H1 (cell line): ENCODE results near the gene GTF2B. TPM values are rescaled to one million over a fixed set of nuclear protein-coding genes. Genes with fewer than 3 reads are reported as not detected.

ENCODE experiments used
- FOSL1 ChIP-seq: IDR thresholded peaks from 2 replicates; pipeline ENCODE4 v1.6.1; 2011; ENCODE audit warnings: mild to moderate bottlenecking, low read depth, low read length, moderate library complexity; ENCODE audit not compliant: insufficient read depth
- MAFK ChIP-seq: IDR thresholded peaks from 2 replicates; pipeline ENCODE4 v1.6.1; 2012; ENCODE audit warnings: low read depth, mild to moderate bottlenecking, improper control_type of control experiment, low read length
- polyA plus RNA-seq, 7 experiments: library from polyadenylated mRNA; depleted of rRNA in 3 of 7; stranded (reverse) in 5 of 7; unstranded in 2 of 7; fragments of >200 nt in 5 of 7; fragments of 200-250 nt in 2 of 7; gene quantifications; 1 replicate in 5 of 7; 2 replicates in 1 of 7; 4 replicates in 1 of 7; pipeline versions ENCODE4 v1.2.1 to v1.2.3, GENCODE V29; 2011 to 2013; ENCODE audit warnings: missing spikeins in 2 of 7, mixed read lengths in 2 of 7
- small RNA-seq: library from polyadenylated mRNA; stranded (forward); fragments of <200 nt; extraction: miRNeasy Mini kit (QIAGEN cat#:217004); gene quantifications from one replicate; pipeline ENCODE3, GENCODE V24; 2013; ENCODE audit not compliant: insufficient read depth
- total RNA-seq: library from RNA; stranded (reverse); fragmentation: NEBNext Ultra II Directional; extraction: Animal tissue kit (Norgen Biotek cat#: 25700); gene quantifications from 2 replicates; pipeline ENCODE4 v1.2.1, GENCODE V29; 2021

The GTF2B gene
- total and polyA plus RNA-seq, 2 of the 8 experiments (the other 6 are each of a cell fraction or from before 2014, with no cell fraction given) = 14.9 to 15.6 TPM

DNA sequence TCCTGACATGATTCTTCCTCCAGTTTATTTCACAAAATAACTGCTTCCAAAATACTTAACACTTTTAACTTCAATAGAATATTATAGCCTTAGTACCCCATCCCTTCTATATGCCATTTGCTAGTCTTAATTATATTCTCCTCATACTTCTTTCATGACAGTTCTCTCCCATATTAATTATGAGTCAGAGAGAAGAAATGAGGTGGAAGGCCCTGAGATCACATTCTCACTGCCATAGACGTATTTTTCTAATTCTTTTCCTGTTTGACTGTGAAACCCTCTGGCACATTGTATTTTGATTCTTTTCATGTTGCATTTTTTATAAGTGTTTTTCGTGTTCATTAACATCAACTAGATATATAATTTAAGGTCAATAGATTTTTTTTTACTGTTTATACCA is 88.4 kb downstream of the GTF2B start (continued):
- TF ChIP-seq FOSL1 (no peak), MAFK (no peak)

Small RNAs within 50 kb of the gene (small RNA-seq; reads per million reads assigned to genes)
- not detected for gene RNU6-125P

Other genes starting within 250 kb of the GTF2B start
- gene PKN2, start 207.3 kb downstream of the GTF2B start, total RNA-seq = 31.4 and 32.0 TPM in 2 replicates
- gene PKN2, start 207.3 kb downstream of the GTF2B start, polyA plus RNA-seq (2011; rRNA removed) = 3.8 and 7.8 TPM in 2 replicates
- gene KYAT3, start 101.1 kb upstream of the GTF2B start, total RNA-seq = 30.6 and 34.9 TPM in 2 replicates
- 12.5 and 18.5 TPM in 2 replicates for gene KYAT3, start 101.1 kb upstream of the GTF2B start, polyA plus RNA-seq (2011; rRNA removed)
- 30.4 and 31.6 TPM in 2 replicates for gene RBMXL1, start 101.1 kb upstream of the GTF2B start, total RNA-seq
- 4.7 and 9.1 TPM in 2 replicates for gene RBMXL1, start 101.1 kb upstream of the GTF2B start, polyA plus RNA-seq (2011; rRNA removed)
- not detected in 2 replicates for gene GBP3, start 131.3 kb upstream of the GTF2B start, total RNA-seq
- not detected in 2 replicates for gene GBP3, start 131.3 kb upstream of the GTF2B start, polyA plus RNA-seq (2011; rRNA removed)
- gene GBP1, start 173.6 kb upstream of the GTF2B start, total RNA-seq = not detected in 2 replicates
- not detected in 2 replicates for gene GBP1, start 173.6 kb upstream of the GTF2B start, polyA plus RNA-seq (2011; rRNA removed)
- not detected in 2 replicates for gene GBP2, start 234.5 kb upstream of the GTF2B start, total RNA-seq
- not detected in 2 replicates for gene GBP2, start 234.5 kb upstream of the GTF2B start, polyA plus RNA-seq (2011; rRNA removed)